ENCODE measurements around the gene NR2F1.

NR2F1 gene

GRCh38 chr5:93604644-93605515, 21.9 kb downstream of the NR2F1 start:
- DNase-seq (ENCODE audit: low read depth in 3 of 3): no peak

GRCh38 chr5:93606382-93606752, 23.3 kb downstream of the NR2F1 start:
- no peak for DNase-seq (ENCODE audit: low read depth in 3 of 3)

GRCh38 chr5:93607367-93608258, 24.6 kb downstream of the NR2F1 start:
- DNase-seq (ENCODE audit: low read depth in 3 of 3): no peak

- DNase-seq (ENCODE audit: low read depth in 3 of 3): no peak
Observed at GRCh38 chr5:93608855-93609254, 25.8 kb downstream of the NR2F1 start.

GRCh38 chr5:93609762-93610161, 26.7 kb downstream of the NR2F1 start:
- no peak for DNase-seq (ENCODE audit: low read depth in 3 of 3)

- DNase-seq (ENCODE audit: low read depth in 3 of 3): no peak
Observed at GRCh38 chr5:93610581-93611272, 27.7 kb downstream of the NR2F1 start.

- no peak for DNase-seq (ENCODE audit: low read depth in 3 of 3)
Observed at GRCh38 chr5:93611273-93611975, 28.4 kb downstream of the NR2F1 start.

GRCh38 chr5:93611976-93612854, 29.2 kb downstream of the NR2F1 start:
- DNase-seq (ENCODE audit: low read depth in 3 of 3): no peak

GRCh38 chr5:93612855-93613243, 29.8 kb downstream of the NR2F1 start:
- no peak for DNase-seq (ENCODE audit: low read depth in 3 of 3)

GRCh38 chr5:93616538-93617174, 33.6 kb downstream of the NR2F1 start:
- no peak for DNase-seq (ENCODE audit: low read depth in 3 of 3)

GRCh38 chr5:93620487-93621326, 37.7 kb downstream of the NR2F1 start:
- DNase-seq (ENCODE audit: low read depth in 3 of 3): no peak

GRCh38 chr5:93621327-93621798, 38.3 kb downstream of the NR2F1 start:
- DNase-seq (ENCODE audit: low read depth in 3 of 3): no peak

GRCh38 chr5:93622240-93622885, 39.3 kb downstream of the NR2F1 start:
- no peak for DNase-seq (ENCODE audit: low read depth in 3 of 3)

GRCh38 chr5:93623153-93623552, 40.1 kb downstream of the NR2F1 start:
- no peak for DNase-seq (ENCODE audit: low read depth in 3 of 3)

GRCh38 chr5:93626801-93627200, 43.8 kb downstream of the NR2F1 start:
- DNase-seq (ENCODE audit: low read depth in 3 of 3): no peak

GRCh38 chr5:93632327-93632726, 49.3 kb downstream of the NR2F1 start:
- DNase-seq (ENCODE audit: low read depth in 3 of 3): no peak

GRCh38 chr5:93635991-93636390, 53.0 kb downstream of the NR2F1 start:
- DNase-seq (ENCODE audit: low read depth in 3 of 3): no peak

GRCh38 chr5:93636837-93637236, 53.8 kb downstream of the NR2F1 start:
- DNase-seq (ENCODE audit: low read depth in 3 of 3): no peak

Measured in stimulated activated CD4-positive, alpha-beta T cell treated with anti-CD3 and anti-CD28 coated beads, TNF-alpha, amount 100 ng/mL, for 4 hours (primary cell).